ENCODE data around the gene GRM8.

- no peak for TF ChIP-seq CTCF (IDR thresholded peaks at IDR 0.05; ENCODE audit: insufficient read depth, low read depth, low read length)
- no peak for TF ChIP-seq EZH2 (IDR thresholded peaks at IDR 0.05; ENCODE audit: insufficient read depth, low read length)
These were observed 185.8 kb downstream of the GRM8 start for GRCh38 chr7:127066974-127067373.

Measured in astrocyte (in vitro differentiated cells and primary cell).